ENCODE data around the gene NAB2. TPM values are rescaled to one million over a fixed set of nuclear protein-coding genes. Genes with fewer than 3 reads are reported as not detected.

The NAB2 gene
- total and polyA plus RNA-seq, 2 donors, result 32.7 to 33.7 TPM

DNA sequence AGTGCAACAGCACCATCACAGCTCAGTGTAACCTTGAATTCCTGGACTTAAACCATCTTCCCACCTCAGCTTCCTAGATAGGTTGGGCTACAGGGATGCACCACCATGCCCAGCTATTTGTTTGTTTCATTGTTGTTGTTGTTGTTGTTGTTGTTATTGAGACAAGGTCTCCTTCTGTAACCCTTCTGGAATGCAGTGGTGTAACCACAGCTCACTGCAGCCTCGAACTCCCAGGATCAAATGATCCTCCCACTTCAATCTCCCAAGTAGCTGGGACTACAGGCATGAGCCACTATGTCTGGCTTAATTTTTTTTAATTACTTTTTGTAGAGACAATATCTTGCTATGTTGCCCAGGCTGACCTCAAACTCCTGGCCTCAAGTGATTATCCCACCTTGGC, 9.1 kb upstream of the NAB2 start:
- Histone ChIP-seq H3K4me1 (ENCODE audit: control insufficient read depth in 2 of 2, insufficient read depth in 2 of 2, low read length in 2 of 2) (peaks cover 7 to 18% of the 10 kb centered on the region in 2 donors), H3K27me3 (ENCODE audit: control insufficient read depth in 2 of 2, insufficient read depth in 1 of 2, low read length in 1 of 2) (no peaks in the 10 kb centered on the region), H3K4me3 (ENCODE audit: low read length in 2 of 2) (no peak overlapping the region), H3K27ac (ENCODE audit: low read depth in 1 of 2, low read length in 1 of 2) (peak overlapping the region; percentile 31 to 95), H3K9me3 (ENCODE audit: control insufficient read depth in 2 of 2, insufficient read depth in 1 of 2, low read length in 1 of 2) (no peaks in the 10 kb centered on the region), H3K36me3 (ENCODE audit: control insufficient read depth in 2 of 2, insufficient read depth in 2 of 2, low read length in 1 of 2) (peaks cover 5 to 6% of the 10 kb centered on the region in 2 donors)
- WGBS, result 94% methylated on average over 1 of the region's 1 CpG
- no peak for DNase-seq (ENCODE audit: low read depth in 6 of 9, low spot score in 9 of 9)

GRCh38 chr12:57080855-57081254, 8.1 kb upstream of the NAB2 start:
- Histone ChIP-seq H3K27ac (ENCODE audit: low read depth in 1 of 2, low read length in 1 of 2) (no peak overlapping the region), H3K9me3 (ENCODE audit: control insufficient read depth in 2 of 2, insufficient read depth in 1 of 2, low read length in 1 of 2) (no peaks in the 10 kb centered on the region), H3K36me3 (ENCODE audit: control insufficient read depth in 2 of 2, insufficient read depth in 2 of 2, low read length in 1 of 2) (peaks cover 3 to 4% of the 10 kb centered on the region in 2 donors), H3K27me3 (ENCODE audit: control insufficient read depth in 2 of 2, insufficient read depth in 1 of 2, low read length in 1 of 2) (no peaks in the 10 kb centered on the region), H3K4me1 (ENCODE audit: control insufficient read depth in 2 of 2, insufficient read depth in 2 of 2, low read length in 2 of 2) (peaks cover 7 to 23% of the 10 kb centered on the region in 2 donors), H3K4me3 (ENCODE audit: low read length in 2 of 2) (no peak overlapping the region)
- no peak for DNase-seq (ENCODE audit: low read depth in 6 of 9, low spot score in 9 of 9)
- 98% methylated on average over 1 of the region's 1 CpG for WGBS

DNA sequence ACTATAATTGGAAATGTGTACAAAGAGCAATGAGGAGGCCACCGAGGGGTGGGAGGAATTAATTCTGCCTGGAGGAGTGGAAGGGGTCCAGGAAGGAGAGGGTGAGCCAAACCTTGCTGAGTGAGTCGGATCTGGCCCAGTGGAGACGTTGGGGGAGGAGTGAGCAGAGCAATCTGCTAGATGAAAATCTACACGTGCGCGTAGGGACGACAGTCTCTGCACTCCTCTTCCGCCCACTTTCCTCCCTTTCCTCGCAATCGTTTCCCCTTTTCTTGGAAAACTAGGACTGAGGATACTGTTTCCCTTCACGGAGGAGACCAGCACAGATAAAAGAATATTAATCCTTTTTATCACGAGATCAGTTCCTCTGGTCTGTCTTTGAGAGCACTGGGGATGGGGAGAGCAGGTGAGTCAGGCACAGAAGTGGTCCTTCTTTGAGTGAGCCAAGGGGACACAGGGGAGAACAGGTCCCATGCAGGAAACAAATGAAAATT, 2.9 kb upstream of the NAB2 start:
- Histone ChIP-seq H3K27ac (ENCODE audit: low read depth in 1 of 2, low read length in 1 of 2) (peak overlapping the region; percentile 99), H3K27me3 (ENCODE audit: control insufficient read depth in 2 of 2, insufficient read depth in 1 of 2, low read length in 1 of 2) (no peaks in the 10 kb centered on the region), H3K4me1 (ENCODE audit: control insufficient read depth in 2 of 2, insufficient read depth in 2 of 2, low read length in 2 of 2) (peaks cover 9 to 38% of the 10 kb centered on the region in 2 donors), H3K4me3 (ENCODE audit: low read length in 2 of 2) (peak overlapping the region; percentile 83 to 97), H3K36me3 (ENCODE audit: control insufficient read depth in 2 of 2, insufficient read depth in 2 of 2, low read length in 1 of 2) (peaks cover 2 to 4% of the 10 kb centered on the region in 2 donors), H3K9me3 (ENCODE audit: control insufficient read depth in 2 of 2, insufficient read depth in 1 of 2, low read length in 1 of 2) (no peaks in the 10 kb centered on the region)
- peak in 1 of 9 donors; percentile 52 for DNase-seq (ENCODE audit: low read depth in 6 of 9, low spot score in 9 of 9)
- WGBS, result 31% methylated on average over 12 of the region's 12 CpGs

- Histone ChIP-seq H3K9me3 (ENCODE audit: control insufficient read depth in 2 of 2, insufficient read depth in 1 of 2, low read length in 1 of 2) (no peaks in the 10 kb centered on the region), H3K27ac (ENCODE audit: low read depth in 1 of 2, low read length in 1 of 2) (peak overlapping the region; percentile 99), H3K36me3 (ENCODE audit: control insufficient read depth in 2 of 2, insufficient read depth in 2 of 2, low read length in 1 of 2) (peaks cover 7 to 9% of the 10 kb centered on the region in 2 donors), H3K27me3 (ENCODE audit: control insufficient read depth in 2 of 2, insufficient read depth in 1 of 2, low read length in 1 of 2) (no peaks in the 10 kb centered on the region), H3K4me3 (ENCODE audit: low read length in 2 of 2) (peak overlapping the region; percentile 83 to 97), H3K4me1 (ENCODE audit: control insufficient read depth in 2 of 2, insufficient read depth in 2 of 2, low read length in 2 of 2) (peaks cover 9 to 42% of the 10 kb centered on the region in 2 donors)
- under 1% methylated on average over 14 of the region's 14 CpGs for WGBS
- peak in 3 of 9 donors; percentile 44 to 69 (median 48) for DNase-seq (ENCODE audit: low read depth in 6 of 9, low spot score in 9 of 9)
These were observed 2.4 kb upstream of the NAB2 start for GRCh38 chr12:57086493-57087009.

GRCh38 chr12:57087010-57087690, 1.8 kb upstream of the NAB2 start:
- Histone ChIP-seq H3K36me3 (ENCODE audit: control insufficient read depth in 2 of 2, insufficient read depth in 2 of 2, low read length in 1 of 2) (peaks cover 13 to 15% of the 10 kb centered on the region in 2 donors), H3K27me3 (ENCODE audit: control insufficient read depth in 2 of 2, insufficient read depth in 1 of 2, low read length in 1 of 2) (no peaks in the 10 kb centered on the region), H3K9me3 (ENCODE audit: control insufficient read depth in 2 of 2, insufficient read depth in 1 of 2, low read length in 1 of 2) (no peaks in the 10 kb centered on the region), H3K4me3 (ENCODE audit: low read length in 2 of 2) (peak overlapping the region; percentile 83 to 97), H3K27ac (ENCODE audit: low read depth in 1 of 2, low read length in 1 of 2) (peak overlapping the region; percentile 99), H3K4me1 (ENCODE audit: control insufficient read depth in 2 of 2, insufficient read depth in 2 of 2, low read length in 2 of 2) (peaks cover 9 to 48% of the 10 kb centered on the region in 2 donors)
- WGBS, result under 1% methylated on average over 52 of the region's 52 CpGs
- peak in 5 of 9 donors; percentile 75 to 93 (median 85) for DNase-seq (ENCODE audit: low read depth in 6 of 9, low spot score in 9 of 9)

- Histone ChIP-seq H3K36me3 (ENCODE audit: control insufficient read depth in 2 of 2, insufficient read depth in 2 of 2, low read length in 1 of 2) (peaks cover 14 to 22% of the 10 kb centered on the region in 2 donors), H3K4me1 (ENCODE audit: control insufficient read depth in 2 of 2, insufficient read depth in 2 of 2, low read length in 2 of 2) (peaks cover 9 to 55% of the 10 kb centered on the region in 2 donors), H3K27me3 (ENCODE audit: control insufficient read depth in 2 of 2, insufficient read depth in 1 of 2, low read length in 1 of 2) (no peaks in the 10 kb centered on the region), H3K27ac (ENCODE audit: low read depth in 1 of 2, low read length in 1 of 2) (peak overlapping the region; percentile 99), H3K9me3 (ENCODE audit: control insufficient read depth in 2 of 2, insufficient read depth in 1 of 2, low read length in 1 of 2) (no peaks in the 10 kb centered on the region), H3K4me3 (ENCODE audit: low read length in 2 of 2) (peak overlapping the region; percentile 83 to 97)
- WGBS, result under 1% methylated on average over 37 of the region's 37 CpGs
- DNase-seq (ENCODE audit: low read depth in 6 of 9, low spot score in 9 of 9), result peak in 5 of 9 donors; percentile 75 to 92 (median 80)
These were observed 1.1 kb upstream of the NAB2 start for GRCh38 chr12:57087691-57088353.

- WGBS, result 5% methylated on average over 45 of the region's 45 CpGs
- peak in 4 of 9 donors; percentile 37 to 65 (median 42) for DNase-seq (ENCODE audit: low read depth in 6 of 9, low spot score in 9 of 9)
- peak overlapping the region; percentile 69 to 85 for H3K27ac ChIP-seq (ENCODE audit: low read depth in 1 of 2, low read length in 1 of 2)
These were observed 644 bp downstream of the NAB2 start for GRCh38 chr12:57089271-57090245.

GRCh38 chr12:57090490-57090889, 1.6 kb downstream of the NAB2 start:
- H3K4me1 ChIP-seq (ENCODE audit: control insufficient read depth in 2 of 2, insufficient read depth in 2 of 2, low read length in 2 of 2), result peaks cover 13 to 72% of the 10 kb centered on the region in 2 donors
- H3K36me3 ChIP-seq (ENCODE audit: control insufficient read depth in 2 of 2, insufficient read depth in 2 of 2, low read length in 1 of 2), result peaks cover 25 to 46% of the 10 kb centered on the region in 2 donors
- H3K27me3 ChIP-seq (ENCODE audit: control insufficient read depth in 2 of 2, insufficient read depth in 1 of 2, low read length in 1 of 2), result no peaks in the 10 kb centered on the region
- peak overlapping the region in 1 of 2 donors; percentile 21 for H3K27ac ChIP-seq (ENCODE audit: low read depth in 1 of 2, low read length in 1 of 2)
- H3K9me3 ChIP-seq (ENCODE audit: control insufficient read depth in 2 of 2, insufficient read depth in 1 of 2, low read length in 1 of 2), result no peaks in the 10 kb centered on the region
- WGBS, result 92% methylated on average over 6 of the region's 6 CpGs
- no peak for DNase-seq (ENCODE audit: low read depth in 6 of 9, low spot score in 9 of 9)
- peak overlapping the region; percentile 69 to 83 for H3K4me3 ChIP-seq (ENCODE audit: low read length in 2 of 2)

More at GRCh38 chr12:57089271-57090245, 644 bp downstream of the NAB2 start:
- H3K27me3 ChIP-seq (ENCODE audit: control insufficient read depth in 2 of 2, insufficient read depth in 1 of 2, low read length in 1 of 2), result no peaks in the 10 kb centered on the region
- no peaks in the 10 kb centered on the region for H3K9me3 ChIP-seq (ENCODE audit: control insufficient read depth in 2 of 2, insufficient read depth in 1 of 2, low read length in 1 of 2)
- peaks cover 19 to 37% of the 10 kb centered on the region in 2 donors for H3K36me3 ChIP-seq (ENCODE audit: control insufficient read depth in 2 of 2, insufficient read depth in 2 of 2, low read length in 1 of 2)
- peaks cover 13 to 70% of the 10 kb centered on the region in 2 donors for H3K4me1 ChIP-seq (ENCODE audit: control insufficient read depth in 2 of 2, insufficient read depth in 2 of 2, low read length in 2 of 2)
- peak overlapping the region; percentile 69 to 83 for H3K4me3 ChIP-seq (ENCODE audit: low read length in 2 of 2)
